ENCODE results near the gene SLC23A1.
"Not testable (repeated sequence)": the region's sequence is repeated elsewhere in the genome, so short reads cannot be mapped to it uniquely, and the experiment has no call there.

Gene SLC23A1

GRCh38 chr5:139383275-139383992 lies at the start of gene SLC23A1:
Gene SLC23A1, minus strand, starts transcription at chr5:139383297. Its CDS starts 44 bp downstream, at chr5:139383253.
- DNase-seq (ENCODE audit: low read depth), result peak; percentile 25

- DNase-seq (ENCODE audit: low read depth), result no peak
Observed at GRCh38 chr5:139431706-139432105, 48.6 kb upstream of the SLC23A1 start.

GRCh38 chr5:139430015-139430414 lies 46.9 kb upstream of the SLC23A1 start:
- DNase-seq (ENCODE audit: low read depth), result no peak

- DNase-seq (ENCODE audit: low read depth), result peak; percentile 97
Observed at GRCh38 chr5:139426203-139426885, 43.2 kb upstream of the SLC23A1 start.

- DNase-seq (ENCODE audit: low read depth), result no peak
Observed at GRCh38 chr5:139425497-139425896, 42.4 kb upstream of the SLC23A1 start.

- peak; percentile 78 for DNase-seq (ENCODE audit: low read depth)
Observed at GRCh38 chr5:139422307-139422893, 39.3 kb upstream of the SLC23A1 start.

- no peak for DNase-seq (ENCODE audit: low read depth)
Observed at GRCh38 chr5:139419226-139420192, 36.4 kb upstream of the SLC23A1 start.

- DNase-seq (ENCODE audit: low read depth), result no peak
Observed at GRCh38 chr5:139418793-139419192, 35.7 kb upstream of the SLC23A1 start.

GRCh38 chr5:139417214-139417613 lies 34.1 kb upstream of the SLC23A1 start:
- peak; percentile 63 for DNase-seq (ENCODE audit: low read depth)

GRCh38 chr5:139416651-139417050 lies 33.6 kb upstream of the SLC23A1 start:
- no peak for DNase-seq (ENCODE audit: low read depth)

GRCh38 chr5:139415869-139416268 lies 32.8 kb upstream of the SLC23A1 start:
- no peak for DNase-seq (ENCODE audit: low read depth)

- no peak for DNase-seq (ENCODE audit: low read depth)
Observed at GRCh38 chr5:139415221-139415861, 32.2 kb upstream of the SLC23A1 start.

- no peak for DNase-seq (ENCODE audit: low read depth)
Observed at GRCh38 chr5:139414581-139415130, 31.6 kb upstream of the SLC23A1 start.

- DNase-seq (ENCODE audit: low read depth), result no peak
Observed at GRCh38 chr5:139413963-139414362, 30.9 kb upstream of the SLC23A1 start.

- no peak for DNase-seq (ENCODE audit: low read depth)
Observed at GRCh38 chr5:139413153-139413552, 30.1 kb upstream of the SLC23A1 start.

- no peak for DNase-seq (ENCODE audit: low read depth)
Observed at GRCh38 chr5:139410993-139411828, 28.1 kb upstream of the SLC23A1 start.

- no peak for DNase-seq (ENCODE audit: low read depth)
Observed at GRCh38 chr5:139410121-139410992, 27.3 kb upstream of the SLC23A1 start.

GRCh38 chr5:139409116-139409515 lies 26.0 kb upstream of the SLC23A1 start:
- DNase-seq (ENCODE audit: low read depth), result not testable (repeated sequence)

- DNase-seq (ENCODE audit: low read depth), result no peak
Observed at GRCh38 chr5:139408191-139408590, 25.1 kb upstream of the SLC23A1 start.

Measured in EH (cell line).